ENCODE results near the gene CDH5. TPM values are rescaled to one million over a fixed set of nuclear protein-coding genes. Genes with fewer than 3 reads are reported as not detected.
A peak's percentile ranks its signal among the peaks of the same experiment; 100 is the strongest.

Gene CDH5
- total RNA-seq: not detected in 2 replicates

DNA sequence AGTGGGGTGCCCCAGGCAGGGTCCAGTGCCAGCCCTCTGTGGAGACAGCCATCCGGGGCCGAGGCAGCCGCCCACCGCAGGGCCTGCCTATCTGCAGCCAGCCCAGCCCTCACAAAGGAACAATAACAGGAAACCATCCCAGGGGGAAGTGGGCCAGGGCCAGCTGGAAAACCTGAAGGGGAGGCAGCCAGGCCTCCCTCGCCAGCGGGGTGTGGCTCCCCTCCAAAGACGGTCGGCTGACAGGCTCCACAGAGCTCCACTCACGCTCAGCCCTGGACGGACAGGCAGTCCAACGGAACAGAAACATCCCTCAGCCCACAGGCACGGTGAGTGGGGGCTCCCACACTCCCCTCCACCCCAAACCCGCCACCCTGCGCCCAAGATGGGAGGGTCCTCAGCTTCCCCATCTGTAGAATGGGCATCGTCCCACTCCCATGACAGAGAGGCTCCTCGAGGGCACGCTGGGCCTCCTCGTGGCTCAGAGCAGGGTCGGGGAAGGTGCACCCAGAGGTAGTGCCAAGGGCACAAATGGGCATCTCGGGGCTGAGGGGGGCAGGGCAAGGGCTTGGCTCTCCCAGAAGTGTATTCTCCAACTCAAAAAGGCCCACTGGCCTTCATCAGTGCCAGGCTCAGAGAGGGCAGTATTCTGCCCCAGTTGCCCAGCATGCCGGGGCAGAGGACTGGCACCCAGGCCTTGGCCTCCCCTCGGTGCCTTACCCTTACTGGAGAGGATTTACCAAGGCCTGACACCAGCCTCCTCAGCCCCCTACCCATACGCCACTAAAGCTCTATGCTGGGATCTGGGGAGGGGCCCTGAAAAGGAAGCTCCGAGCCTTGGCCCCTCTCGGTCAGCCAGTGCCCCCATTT lies at the start of gene CDH5:
TSS of gene CDH5 (plus strand) at position 259 of the 867 bp plus-strand sequence. CDS start 12,647 bp downstream, outside the sequence.
- DNase-seq (ENCODE audit: low read depth): no peak
- no peak within 1 kb of the TSS for H3K4me3 ChIP-seq (ENCODE audit: low read depth, low read length)
- FAIRE-seq: no peak
- TF ChIP-seq, protein P1, sequence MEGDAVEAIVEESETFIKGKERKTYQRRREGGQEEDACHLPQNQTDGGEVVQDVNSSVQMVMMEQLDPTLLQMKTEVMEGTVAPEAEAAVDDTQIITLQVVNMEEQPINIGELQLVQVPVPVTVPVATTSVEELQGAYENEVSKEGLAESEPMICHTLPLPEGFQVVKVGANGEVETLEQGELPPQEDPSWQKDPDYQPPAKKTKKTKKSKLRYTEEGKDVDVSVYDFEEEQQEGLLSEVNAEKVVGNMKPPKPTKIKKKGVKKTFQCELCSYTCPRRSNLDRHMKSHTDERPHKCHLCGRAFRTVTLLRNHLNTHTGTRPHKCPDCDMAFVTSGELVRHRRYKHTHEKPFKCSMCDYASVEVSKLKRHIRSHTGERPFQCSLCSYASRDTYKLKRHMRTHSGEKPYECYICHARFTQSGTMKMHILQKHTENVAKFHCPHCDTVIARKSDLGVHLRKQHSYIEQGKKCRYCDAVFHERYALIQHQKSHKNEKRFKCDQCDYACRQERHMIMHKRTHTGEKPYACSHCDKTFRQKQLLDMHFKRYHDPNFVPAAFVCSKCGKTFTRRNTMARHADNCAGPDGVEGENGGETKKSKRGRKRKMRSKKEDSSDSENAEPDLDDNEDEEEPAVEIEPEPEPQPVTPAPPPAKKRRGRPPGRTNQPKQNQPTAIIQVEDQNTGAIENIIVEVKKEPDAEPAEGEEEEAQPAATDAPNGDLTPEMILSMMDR (IDR thresholded peaks at IDR 0.05; ENCODE audit: insufficient read depth, low read length, severe bottlenecking): no peak
- no peaks in the 10 kb centered on the region for H3K27me3 ChIP-seq (ENCODE audit: control insufficient read depth, insufficient read depth, low read length)
- no peaks in the 10 kb centered on the region for H3K36me3 ChIP-seq (ENCODE audit: control insufficient read depth, insufficient read depth, low read length)

- TF ChIP-seq, protein P1 (IDR thresholded peaks at IDR 0.05; ENCODE audit: insufficient read depth, low read length, severe bottlenecking): no peak
- Histone ChIP-seq H3K27me3 (ENCODE audit: control insufficient read depth, insufficient read depth, low read length) (peaks cover 4% of the 10 kb centered on the region), H3K4me3 (ENCODE audit: low read depth, low read length) (no peak overlapping the region), H3K36me3 (ENCODE audit: control insufficient read depth, insufficient read depth, low read length) (no peaks in the 10 kb centered on the region)
- DNase-seq (ENCODE audit: low read depth): no peak
- FAIRE-seq: no peak
These were observed 48.0 kb upstream of the CDH5 start for GRCh38 chr16:66318505-66318904.

GRCh38 chr16:66320774-66321173 lies 45.7 kb upstream of the CDH5 start:
- no peak for DNase-seq (ENCODE audit: low read depth)
- Histone ChIP-seq H3K36me3 (ENCODE audit: control insufficient read depth, insufficient read depth, low read length) (no peaks in the 10 kb centered on the region), H3K27me3 (ENCODE audit: control insufficient read depth, insufficient read depth, low read length) (peaks cover 4% of the 10 kb centered on the region), H3K4me3 (ENCODE audit: low read depth, low read length) (no peak overlapping the region)
- TF ChIP-seq, protein P1 (IDR thresholded peaks at IDR 0.05; ENCODE audit: insufficient read depth, low read length, severe bottlenecking): no peak
- FAIRE-seq: no peak

GRCh38 chr16:66322174-66322573 lies 44.3 kb upstream of the CDH5 start:
- Histone ChIP-seq H3K4me3 (ENCODE audit: low read depth, low read length) (no peak overlapping the region), H3K36me3 (ENCODE audit: control insufficient read depth, insufficient read depth, low read length) (no peaks in the 10 kb centered on the region), H3K27me3 (ENCODE audit: control insufficient read depth, insufficient read depth, low read length) (peaks cover 4% of the 10 kb centered on the region)
- DNase-seq (ENCODE audit: low read depth) (no peak), FAIRE-seq (no peak)
- TF ChIP-seq, protein P1 (IDR thresholded peaks at IDR 0.05; ENCODE audit: insufficient read depth, low read length, severe bottlenecking): no peak

DNA sequence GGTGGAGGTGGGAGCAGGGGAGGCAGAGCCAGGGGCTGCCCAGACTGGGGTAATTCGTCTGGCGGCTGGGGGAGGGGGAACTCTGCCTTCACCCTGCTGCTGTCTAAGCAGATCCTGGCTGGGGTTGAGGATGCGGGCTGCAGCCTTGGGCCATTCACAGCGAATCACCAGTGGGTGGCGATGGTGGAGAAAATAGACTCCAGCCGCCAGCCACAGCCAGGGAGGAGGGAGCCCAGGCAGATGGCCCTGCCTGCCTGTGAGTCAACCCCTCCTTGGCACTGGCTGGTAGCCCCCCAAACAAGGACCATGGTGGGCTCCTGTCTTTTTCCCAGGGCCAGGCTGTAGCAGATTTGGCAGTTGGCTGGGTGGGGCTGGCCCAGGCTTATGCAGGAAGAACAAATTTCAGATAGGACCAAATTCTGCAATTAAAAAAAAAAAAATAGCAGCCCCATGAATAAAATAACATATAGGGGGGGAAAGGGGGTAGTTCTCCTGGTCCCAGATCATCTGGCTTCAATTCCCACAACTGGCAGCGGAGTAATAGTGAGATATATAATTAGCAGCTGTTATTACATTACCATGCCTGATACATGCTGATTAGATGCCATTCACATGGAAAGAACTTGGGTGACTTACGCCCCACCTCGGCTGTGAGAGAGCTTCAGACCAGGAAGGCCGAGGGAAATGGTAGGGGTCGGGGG lies 41.5 kb upstream of the CDH5 start:
- Histone ChIP-seq H3K36me3 (ENCODE audit: control insufficient read depth, insufficient read depth, low read length) (no peaks in the 10 kb centered on the region), H3K4me3 (ENCODE audit: low read depth, low read length) (no peak overlapping the region), H3K27me3 (ENCODE audit: control insufficient read depth, insufficient read depth, low read length) (peaks cover 4% of the 10 kb centered on the region)
- DNase-seq (ENCODE audit: low read depth) (peak; percentile 41), FAIRE-seq (no peak)
- TF ChIP-seq, protein P1 (IDR thresholded peaks at IDR 0.05; ENCODE audit: insufficient read depth, low read length, severe bottlenecking): peak; percentile 32

Data from bronchial epithelial cell (primary cell).